ENCODE measurements around the gene SSU72. TPM values are rescaled to one million over a fixed set of nuclear protein-coding genes. Genes with fewer than 3 reads are reported as not detected.

Gene SSU72
- total RNA-seq, 1 experiment from 2014 or later = 217 TPM

DNA sequence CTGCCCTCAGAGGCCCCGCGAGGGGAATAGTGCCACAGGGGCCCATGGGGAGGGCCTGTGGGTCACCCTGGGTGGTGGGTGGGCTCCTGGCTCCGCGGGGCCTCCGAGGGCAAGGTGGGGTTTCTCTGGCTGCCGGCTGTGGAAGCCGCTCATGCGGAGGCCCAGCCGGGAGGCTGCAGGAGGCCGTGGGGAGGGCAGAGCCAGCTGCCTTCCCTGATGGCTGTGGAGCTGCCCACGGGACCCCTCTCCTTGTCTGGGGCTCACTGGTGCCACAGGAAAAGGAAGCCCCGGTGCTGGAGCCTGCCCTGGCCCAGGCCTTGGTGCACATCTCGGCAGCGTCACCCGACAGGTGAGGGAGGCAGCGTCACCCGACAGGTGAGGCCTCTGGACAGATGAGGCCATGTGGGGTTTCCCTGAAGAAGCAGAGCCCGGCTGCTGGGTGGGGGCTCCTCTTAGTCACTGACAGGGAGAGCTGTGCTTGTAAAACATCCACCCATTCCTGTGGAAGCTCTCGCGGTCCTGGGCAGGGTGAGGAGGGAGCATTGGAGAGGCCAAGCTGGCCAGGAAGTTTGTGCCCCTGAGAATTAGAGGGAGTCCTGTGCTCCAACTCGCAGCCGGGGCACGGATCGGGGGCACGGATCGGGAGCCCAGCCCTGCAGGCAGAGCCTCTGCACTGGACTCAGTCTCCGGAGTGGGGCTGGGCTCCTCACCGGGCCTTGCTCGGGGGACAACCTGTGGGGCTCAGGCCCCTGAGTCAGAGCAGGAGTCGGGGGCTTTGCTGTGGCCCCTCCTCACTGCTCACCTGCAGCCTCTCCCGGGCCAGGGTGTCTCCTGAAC is 46.7 kb upstream of the SSU72 start:
- no peaks in the 10 kb centered on the region for H3K9me3 ChIP-seq (ENCODE audit: control insufficient read depth, insufficient read depth, low read depth, low read length)
- DNase-seq (ENCODE audit: low read depth, low spot score) (no peak), ATAC-seq (no peak)
- H3K27me3 ChIP-seq (ENCODE audit: control insufficient read depth, insufficient read depth, low read length) = no peaks in the 10 kb centered on the region
- no peak overlapping the region for H3K27ac ChIP-seq (ENCODE audit: low read length)
- CTCF ChIA-PET = interaction anchor here (0.8 kb wide), 1 partner anchor 1026 kb away, joined by 3 read pairs; no protein-coding TSS in a partner anchor
- peaks cover 10% of the 10 kb centered on the region; the same call in 1 of the 2 replicates for H3K4me1 ChIP-seq (ENCODE audit: control insufficient read depth, insufficient read depth, low read length)
- BruUV-seq (replicated peaks) = no TSS peak
- POLR2A ChIA-PET = no interaction called here
- intact Hi-C loops (cut with micrococcal nuclease; ENCODE audit: unreplicated experiment) = no loop called here
- in situ Hi-C loops (cut with HindIII; ENCODE audit: low pct_unique_long_range_greater_than_20kb, low sequenced_read_pairs) = no loop called here
- H3K36me3 ChIP-seq (ENCODE audit: control insufficient read depth, insufficient read depth, low read length) = no peaks in the 10 kb centered on the region
- H3K4me3 ChIP-seq (ENCODE audit: low read depth in 2 of 2, low read length in 2 of 2) = no peak overlapping the region
- TF ChIP-seq CTCF (IDR thresholded peaks at IDR 0.05) (no peak), TCF7L2 (IDR thresholded peaks at IDR 0.05; ENCODE audit: low read depth, low read length) (no peak), SIN3A (IDR thresholded peaks at IDR 0.05; ENCODE audit: borderline replicate concordance, insufficient read depth, low read depth, low read length) (no peak), POLR2AphosphoS5 (IDR thresholded peaks at IDR 0.05; ENCODE audit: low read depth, low read length) (no peak)
- TF ChIP-seq, protein P1, sequence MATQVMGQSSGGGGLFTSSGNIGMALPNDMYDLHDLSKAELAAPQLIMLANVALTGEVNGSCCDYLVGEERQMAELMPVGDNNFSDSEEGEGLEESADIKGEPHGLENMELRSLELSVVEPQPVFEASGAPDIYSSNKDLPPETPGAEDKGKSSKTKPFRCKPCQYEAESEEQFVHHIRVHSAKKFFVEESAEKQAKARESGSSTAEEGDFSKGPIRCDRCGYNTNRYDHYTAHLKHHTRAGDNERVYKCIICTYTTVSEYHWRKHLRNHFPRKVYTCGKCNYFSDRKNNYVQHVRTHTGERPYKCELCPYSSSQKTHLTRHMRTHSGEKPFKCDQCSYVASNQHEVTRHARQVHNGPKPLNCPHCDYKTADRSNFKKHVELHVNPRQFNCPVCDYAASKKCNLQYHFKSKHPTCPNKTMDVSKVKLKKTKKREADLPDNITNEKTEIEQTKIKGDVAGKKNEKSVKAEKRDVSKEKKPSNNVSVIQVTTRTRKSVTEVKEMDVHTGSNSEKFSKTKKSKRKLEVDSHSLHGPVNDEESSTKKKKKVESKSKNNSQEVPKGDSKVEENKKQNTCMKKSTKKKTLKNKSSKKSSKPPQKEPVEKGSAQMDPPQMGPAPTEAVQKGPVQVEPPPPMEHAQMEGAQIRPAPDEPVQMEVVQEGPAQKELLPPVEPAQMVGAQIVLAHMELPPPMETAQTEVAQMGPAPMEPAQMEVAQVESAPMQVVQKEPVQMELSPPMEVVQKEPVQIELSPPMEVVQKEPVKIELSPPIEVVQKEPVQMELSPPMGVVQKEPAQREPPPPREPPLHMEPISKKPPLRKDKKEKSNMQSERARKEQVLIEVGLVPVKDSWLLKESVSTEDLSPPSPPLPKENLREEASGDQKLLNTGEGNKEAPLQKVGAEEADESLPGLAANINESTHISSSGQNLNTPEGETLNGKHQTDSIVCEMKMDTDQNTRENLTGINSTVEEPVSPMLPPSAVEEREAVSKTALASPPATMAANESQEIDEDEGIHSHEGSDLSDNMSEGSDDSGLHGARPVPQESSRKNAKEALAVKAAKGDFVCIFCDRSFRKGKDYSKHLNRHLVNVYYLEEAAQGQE (IDR thresholded peaks at IDR 0.05; ENCODE audit: insufficient read depth in 1 of 2, low read depth in 2 of 2, low read length in 1 of 2) = no peak

DNA sequence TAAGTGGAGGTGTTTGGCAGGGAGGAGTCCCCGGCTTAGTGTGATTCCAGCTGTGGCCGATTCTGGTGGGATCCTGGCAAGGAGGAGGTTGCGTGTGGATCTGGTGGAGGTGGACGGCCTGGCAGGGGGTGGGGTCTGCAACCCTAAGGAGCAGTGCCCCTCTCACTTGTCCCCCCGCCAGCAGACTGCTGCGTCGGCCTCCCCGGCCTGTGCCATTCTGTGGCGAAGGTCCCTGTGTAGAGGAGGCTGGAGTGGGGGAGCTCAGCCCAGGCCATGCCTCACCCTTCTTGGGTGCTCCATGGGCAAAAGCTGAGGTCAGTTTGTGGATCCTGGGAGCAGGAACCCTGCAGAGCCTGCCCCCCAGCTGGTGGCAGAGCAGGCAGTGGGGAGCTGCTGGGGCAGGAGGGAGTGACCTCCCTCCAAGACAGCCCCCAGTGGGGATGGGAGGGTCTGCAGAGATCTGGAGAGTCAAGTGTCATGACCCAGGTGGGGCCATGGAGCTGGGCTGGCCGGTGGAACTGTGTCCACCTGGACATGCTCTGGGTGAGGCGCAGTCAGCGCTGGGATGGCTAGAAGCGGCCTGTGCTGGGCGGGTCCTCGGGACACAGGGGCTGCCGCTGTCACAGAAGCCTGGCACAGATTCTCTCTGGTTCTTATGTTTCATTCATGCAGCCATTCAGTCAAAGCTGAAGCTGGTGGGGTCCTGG is 45.9 kb upstream of the SSU72 start:
- in situ Hi-C loops (cut with HindIII; ENCODE audit: low pct_unique_long_range_greater_than_20kb, low sequenced_read_pairs) (no loop called here), intact Hi-C loops (cut with micrococcal nuclease; ENCODE audit: unreplicated experiment) (no loop called here)
- no peak overlapping the region for H3K4me3 ChIP-seq (ENCODE audit: low read depth in 2 of 2, low read length in 2 of 2)
- ATAC-seq (no peak), DNase-seq (ENCODE audit: low read depth, low spot score) (no peak)
- CTCF ChIA-PET = interaction anchor here (0.8 kb wide), 1 partner anchor 1027 kb away, joined by 3 read pairs; no protein-coding TSS in a partner anchor
- no peaks in the 10 kb centered on the region for H3K36me3 ChIP-seq (ENCODE audit: control insufficient read depth, insufficient read depth, low read length)
- TF ChIP-seq TCF7L2 (IDR thresholded peaks at IDR 0.05; ENCODE audit: low read depth, low read length) = no peak
- no peak for TF ChIP-seq POLR2AphosphoS5 (IDR thresholded peaks at IDR 0.05; ENCODE audit: low read depth, low read length)
- no peak for TF ChIP-seq SIN3A (IDR thresholded peaks at IDR 0.05; ENCODE audit: borderline replicate concordance, insufficient read depth, low read depth, low read length)
- TF ChIP-seq CTCF (IDR thresholded peaks at IDR 0.05) = no peak
- TF ChIP-seq, protein P1 (IDR thresholded peaks at IDR 0.05; ENCODE audit: insufficient read depth in 1 of 2, low read depth in 2 of 2, low read length in 1 of 2) = no peak
- no TSS peak for BruUV-seq (replicated peaks)
- H3K4me1 ChIP-seq (ENCODE audit: control insufficient read depth, insufficient read depth, low read length) = peaks cover 10% of the 10 kb centered on the region; the same call in 1 of the 2 replicates
- POLR2A ChIA-PET = no interaction called here
- H3K27me3 ChIP-seq (ENCODE audit: control insufficient read depth, insufficient read depth, low read length) = no peaks in the 10 kb centered on the region
- H3K9me3 ChIP-seq (ENCODE audit: control insufficient read depth, insufficient read depth, low read depth, low read length) = no peaks in the 10 kb centered on the region
- no peak overlapping the region for H3K27ac ChIP-seq (ENCODE audit: low read length)

Measured in Panc1 (cell line).